ENCODE data around the gene GFM1. TPM values are rescaled to one million over a fixed set of nuclear protein-coding genes. Genes with fewer than 3 reads are reported as not detected.

Gene GFM1
- total RNA-seq, 4 donors from 2014 or later: 30.8 to 42.7 (median 36.6) TPM

GRCh38 chr3:158631981-158632380, 12.3 kb upstream of the GFM1 start:
- H3K4me3 ChIP-seq (ENCODE audit: low read depth, poor library complexity, severe bottlenecking): no peak overlapping the region
- intact Hi-C loops (cut with DNase I; ENCODE audit: low total_unique reads): no loop called here
- no peak for DNase-seq (ENCODE audit: low spot score in 2 of 2)
- TF ChIP-seq POLR2A (IDR thresholded peaks at IDR 0.05) (no peak), CTCF (IDR thresholded peaks at IDR 0.05) (no peak)

GRCh38 chr3:158640646-158641045, 3.7 kb upstream of the GFM1 start:
- H3K4me3 ChIP-seq (ENCODE audit: low read depth, poor library complexity, severe bottlenecking): no peak overlapping the region
- 87% methylated on average over 7 of the region's 7 CpGs for WGBS, 2 donors
- no peak for TF ChIP-seq POLR2A (IDR thresholded peaks at IDR 0.05)
- no peak for TF ChIP-seq CTCF (IDR thresholded peaks at IDR 0.05)
- intact Hi-C loops (cut with DNase I; ENCODE audit: low total_unique reads): no loop called here
- no peak for DNase-seq (ENCODE audit: low spot score in 2 of 2)

GRCh38 chr3:158642005-158642404, 2.3 kb upstream of the GFM1 start:
- no peak for DNase-seq (ENCODE audit: low spot score in 2 of 2)
- no peak overlapping the region for H3K4me3 ChIP-seq (ENCODE audit: low read depth, poor library complexity, severe bottlenecking)
- 86 to 88% methylated on average over 7 of the region's 7 CpGs for WGBS, 2 donors
- TF ChIP-seq POLR2A (IDR thresholded peaks at IDR 0.05): no peak
- TF ChIP-seq CTCF (IDR thresholded peaks at IDR 0.05): no peak
- intact Hi-C loops (cut with DNase I; ENCODE audit: low total_unique reads): no loop called here

GRCh38 chr3:158642474-158643210, 1.7 kb upstream of the GFM1 start:
- WGBS, 2 donors: 70 to 74% methylated on average over 6 of the region's 6 CpGs

GRCh38 chr3:158649791-158650190, 5.5 kb downstream of the GFM1 start:
- H3K4me3 ChIP-seq (ENCODE audit: low read depth, poor library complexity, severe bottlenecking): no peak overlapping the region
- no peak for DNase-seq (ENCODE audit: low spot score in 2 of 2)
- 50 to 65% methylated on average over 4 of the region's 4 CpGs for WGBS, 2 donors
- intact Hi-C loops (cut with DNase I; ENCODE audit: low total_unique reads): no loop called here
- no peak for TF ChIP-seq CTCF (IDR thresholded peaks at IDR 0.05)
- TF ChIP-seq POLR2A (IDR thresholded peaks at IDR 0.05): no peak

More at GRCh38 chr3:158642474-158643210, 1.7 kb upstream of the GFM1 start:
- DNase-seq (ENCODE audit: low spot score in 2 of 2): no peak
- H3K4me3 ChIP-seq (ENCODE audit: low read depth, poor library complexity, severe bottlenecking): no peak overlapping the region
- TF ChIP-seq POLR2A (IDR thresholded peaks at IDR 0.05) (no peak), CTCF (IDR thresholded peaks at IDR 0.05) (no peak)
- intact Hi-C loops (cut with DNase I; ENCODE audit: low total_unique reads): no loop called here

- intact Hi-C loops (cut with DNase I; ENCODE audit: low total_unique reads): no loop called here
- DNase-seq (ENCODE audit: low spot score in 2 of 2): no peak
- WGBS, 2 donors: 92 to 96% methylated on average over 2 of the region's 2 CpGs
- H3K4me3 ChIP-seq (ENCODE audit: low read depth, poor library complexity, severe bottlenecking): no peak overlapping the region
- TF ChIP-seq POLR2A (IDR thresholded peaks at IDR 0.05) (no peak), CTCF (IDR thresholded peaks at IDR 0.05) (no peak)
These were observed 6.9 kb downstream of the GFM1 start for GRCh38 chr3:158651192-158651591.
